Right renal pelvis (tissue), 4 donors: ENCODE data around the gene SAYSD1. TPM values are rescaled to one million over a fixed set of nuclear protein-coding genes. Genes with fewer than 3 reads are reported as not detected.

Source experiments
- DNase-seq, 4 donors: peaks; one replicate each; pipeline ENCODE4 v3.0.0-alpha.2; 2013; ENCODE audit warnings: low read depth in 4 of 4, low spot score in 3 of 4, missing footprints in 1 of 4
- polyA plus RNA-seq, 4 donors: library from polyadenylated mRNA; unstranded; fragments of 120-200 nt; gene quantifications; one replicate each; pipeline ENCODE4 v1.2.1, GENCODE V29; 2013; ENCODE audit not compliant: insufficient read length in 4 of 4

Gene SAYSD1
- polyA plus RNA-seq, 4 donors: 20.4 to 25.3 (median 21.2) TPM

GRCh38 chr6:39111280-39111679, 3.7 kb downstream of the SAYSD1 start:
- no peak for DNase-seq

GRCh38 chr6:39108041-39108839, 6.7 kb downstream of the SAYSD1 start:
- no peak for DNase-seq

- no peak for DNase-seq
Observed at GRCh38 chr6:39107641-39108040, 7.3 kb downstream of the SAYSD1 start.

GRCh38 chr6:39107034-39107433, 8.0 kb downstream of the SAYSD1 start:
- no peak for DNase-seq

GRCh38 chr6:39104528-39104927, 10.5 kb downstream of the SAYSD1 start:
- DNase-seq: no peak

- DNase-seq: no peak
Observed at GRCh38 chr6:39102821-39103136, 12.2 kb downstream of the SAYSD1 start.

- peak in 3 of 4 donors; percentile 26 to 37 (median 32) for DNase-seq
Observed at GRCh38 chr6:39102071-39102820, 12.7 kb downstream of the SAYSD1 start.

GRCh38 chr6:39100358-39100757, 14.6 kb downstream of the SAYSD1 start:
- no peak for DNase-seq

GRCh38 chr6:39095578-39095977, 19.4 kb downstream of the SAYSD1 start:
- no peak for DNase-seq

GRCh38 chr6:39093149-39093708, 21.8 kb downstream of the SAYSD1 start:
- DNase-seq: no peak

GRCh38 chr6:39092124-39092523, 22.9 kb downstream of the SAYSD1 start:
- DNase-seq: no peak

- no peak for DNase-seq
Observed at GRCh38 chr6:39091220-39091619, 23.8 kb downstream of the SAYSD1 start.

- DNase-seq: no peak
Observed at GRCh38 chr6:39090036-39090435, 24.9 kb downstream of the SAYSD1 start.

GRCh38 chr6:39088331-39088730, 26.7 kb downstream of the SAYSD1 start:
- DNase-seq: peak; percentile 34 to 72 (median 53)

GRCh38 chr6:39087197-39087596, 27.8 kb downstream of the SAYSD1 start:
- DNase-seq: no peak

- DNase-seq: no peak
Observed at GRCh38 chr6:39086711-39087110, 28.3 kb downstream of the SAYSD1 start.

- DNase-seq: no peak
Observed at GRCh38 chr6:39086294-39086693, 28.7 kb downstream of the SAYSD1 start.

GRCh38 chr6:39085129-39085797, 29.7 kb downstream of the SAYSD1 start:
- no peak for DNase-seq

- no peak for DNase-seq
Observed at GRCh38 chr6:39084506-39084905, 30.5 kb downstream of the SAYSD1 start.

GRCh38 chr6:39083231-39083634, 31.8 kb downstream of the SAYSD1 start:
- DNase-seq: no peak

GRCh38 chr6:39082310-39082709, 32.7 kb downstream of the SAYSD1 start:
- DNase-seq: no peak
